Stomach (tissue), 9 donors: ENCODE data around the gene TECTB. TPM values are rescaled to one million over a fixed set of nuclear protein-coding genes. Genes with fewer than 3 reads are reported as not detected.

Experiments
- DNase-seq, 2 donors: peaks; one replicate each; pipeline versions ENCODE4 v3.0.0 to v3.0.0-alpha.2; 2013 to 2019
- H3K27ac ChIP-seq, 5 donors: fragments of 200-600 bp in 4 of 5; sonication (generic) in 4 of 5; one replicate each; pipeline ENCODE4 v1.5.1; 2013 to 2019; ENCODE audit warnings: mild to moderate bottlenecking in 1 of 5, moderate library complexity in 1 of 5
- H3K27me3 ChIP-seq, 3 donors: fragments of 200-600 bp; sonication (generic); one replicate each; pipeline ENCODE4 v1.5.1; 2017 to 2019; ENCODE audit warnings: mixed run types in 1 of 3
- H3K36me3 ChIP-seq, 4 donors: fragments of 200-600 bp; sonication (generic); 1 replicate in 3 of 4; 2 replicates in 1 of 4; pipeline ENCODE4 v1.5.1; 2016 to 2019
- H3K4me1 ChIP-seq, 4 donors: fragments of 200-600 bp; sonication (generic); one replicate each; pipeline ENCODE4 v1.5.1; 2016 to 2019
- H3K4me3 ChIP-seq, 4 donors: fragments of 200-600 bp; sonication (generic) in 3 of 4; one replicate each; pipeline ENCODE4 v1.5.1; 2016 to 2019; ENCODE audit warnings: mild to moderate bottlenecking in 1 of 4
- H3K9me3 ChIP-seq, 4 donors: fragments of 200-600 bp; sonication (generic); one replicate each; pipeline ENCODE4 v1.5.1; 2016 to 2019
- EP300 ChIP-seq: sonication (generic); formaldehyde crosslinking; IDR thresholded peaks from one replicate; pipeline ENCODE4 v1.6.1; 2017; ENCODE audit warnings: antibody characterized with exemption
- POLR2A ChIP-seq, 4 donors: fragments of 450-650 bp; IDR thresholded peaks; one replicate each; pipeline ENCODE4 v1.6.1; 2016; ENCODE audit warnings: antibody characterized with exemption in 4 of 4, control low read depth in 2 of 4, mild to moderate bottlenecking in 1 of 4, moderate library complexity in 1 of 4
- POLR2AphosphoS5 ChIP-seq, 3 donors: sonication (generic); formaldehyde crosslinking; IDR thresholded peaks; one replicate each; pipeline ENCODE4 v1.6.1; 2016; ENCODE audit warnings: antibody characterized with exemption in 3 of 3
- WGBS, 5 donors: extraction: QIAGEN DNeasy Blood & Tissue Kit in 3 of 5; methylation state at CpG; one replicate each; pipeline versions ENCODE4 v1.1.5 to v1.1.7; 2013 to 2018; 5-methylcytosine and 5-hydroxymethylcytosine counted together
- intact Hi-C: fragments of 100-400 bp; cut with DNase I; formaldehyde crosslinking; loops from one replicate; pipeline ENCODE4 v1.15.1; 2023; ENCODE audit warnings: low total_unique reads
- polyA plus RNA-seq, 3 donors: library from polyadenylated mRNA; stranded (reverse); fragments of 200-250 nt; gene quantifications; one replicate each; pipeline ENCODE4 v1.2.3, GENCODE V29; 2013
- total RNA-seq, 5 donors: library from RNA; depleted of rRNA; stranded (reverse); fragments of >200 nt; gene quantifications; one replicate each; pipeline versions ENCODE4 v1.1.0 to v1.2.3, GENCODE V29; 2014 to 2016
- TF ChIP-seq, protein P1 (sequence below), 7 experiments: fragments of 450-650 bp in 4 of 7; fragments of 200-600 bp in 3 of 7; sonication (generic) in 3 of 7; IDR thresholded peaks; one replicate each; pipeline ENCODE4 v1.5.1; 2016 to 2019; ENCODE audit warnings: antibody characterized with exemption in 7 of 7, control low read depth in 2 of 7, mild to moderate bottlenecking in 1 of 7
- donor health status: healthy with polysubstance abuse.
- donor health status: Bipolar disorder and iron deficiency.
- donor health status: healthy.

TECTB gene
- total and polyA plus RNA-seq, 8 donors: not detected

DNA sequence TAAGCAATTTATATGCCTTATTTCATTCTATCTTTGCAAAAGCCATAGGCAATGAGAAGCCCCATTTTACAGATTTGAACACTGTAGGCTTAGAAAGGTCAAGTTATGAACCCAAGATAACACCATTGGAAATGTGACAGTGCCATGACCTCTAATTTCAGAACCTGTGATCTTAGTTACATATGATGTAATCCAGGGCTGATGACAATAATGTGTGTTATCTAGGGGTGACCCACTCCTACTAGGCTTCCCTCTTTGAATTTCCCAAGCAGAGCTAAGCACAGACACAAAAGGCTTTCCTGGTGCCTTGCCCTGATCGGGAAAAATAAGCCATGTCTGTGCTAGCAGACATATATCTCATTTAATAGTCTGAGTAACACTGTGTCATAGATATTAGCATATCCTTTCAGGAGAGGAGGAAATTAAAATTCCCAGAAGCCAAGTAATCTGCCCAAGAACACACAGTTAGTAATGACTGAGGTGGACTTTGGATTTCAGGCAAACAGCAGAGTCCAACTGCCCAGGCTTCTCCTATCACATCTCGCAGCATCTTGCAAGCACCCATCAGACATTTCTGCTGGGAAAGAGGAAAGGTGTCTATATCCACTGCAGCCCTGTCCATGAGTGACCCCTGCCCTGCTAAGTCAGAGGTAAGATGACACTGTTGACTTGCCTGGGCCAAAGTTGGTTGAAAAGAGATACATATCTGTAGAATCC is 2.8 kb upstream of the TECTB start:
- H3K27me3 ChIP-seq: no peaks in the 10 kb centered on the region
- intact Hi-C loops: no loop called here
- peaks cover 0 to 8% (median 4%) of the 10 kb centered on the region in 4 donors for H3K4me1 ChIP-seq
- H3K4me3 ChIP-seq: no peak overlapping the region
- TF ChIP-seq EP300: no peak
- TF ChIP-seq POLR2AphosphoS5 (IDR thresholded peaks at IDR 0.05): peak in 1 of 3 donors; percentile 17
- H3K36me3 ChIP-seq: no peaks in the 10 kb centered on the region
- peak in 1 of 2 donors; percentile 13 for DNase-seq
- 54 to 72% (median 64%) methylated on average over 2 of the region's 2 CpGs for WGBS, 5 donors
- no peaks in the 10 kb centered on the region for H3K9me3 ChIP-seq
- H3K27ac ChIP-seq: peak overlapping the region in 2 of 5 donors; percentile 10 to 16

DNA sequence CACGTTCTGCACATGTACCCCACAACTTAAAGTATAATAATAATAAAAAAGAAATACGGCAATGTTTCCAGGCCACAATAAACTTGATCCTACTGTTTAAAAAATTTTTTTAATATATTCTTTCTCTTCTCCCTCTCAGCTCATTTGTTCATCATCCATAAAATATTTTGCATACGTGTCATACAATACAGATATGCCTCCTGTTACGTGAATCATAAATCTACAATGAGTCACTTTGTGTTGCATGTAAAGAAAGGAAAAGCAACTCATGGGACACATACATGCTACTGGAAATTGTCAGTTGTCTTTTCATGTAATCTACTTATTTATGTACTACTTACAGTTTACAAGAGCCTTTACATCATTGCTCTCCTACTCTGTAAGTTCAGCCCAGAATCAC is 1.1 kb upstream of the TECTB start:
- WGBS, 5 donors: 77 to 93% (median 88%) methylated on average over 4 of the region's 4 CpGs
- H3K9me3 ChIP-seq: no peaks in the 10 kb centered on the region
- intact Hi-C loops: no loop called here
- no peak for TF ChIP-seq POLR2AphosphoS5 (IDR thresholded peaks at IDR 0.05)
- DNase-seq: no peak
- no peak overlapping the region for H3K4me3 ChIP-seq
- no peak overlapping the region for H3K27ac ChIP-seq
- H3K27me3 ChIP-seq: no peaks in the 10 kb centered on the region
- H3K36me3 ChIP-seq: no peaks in the 10 kb centered on the region
- peaks cover 3 to 8% (median 4%) of the 10 kb centered on the region in 4 donors for H3K4me1 ChIP-seq

- H3K27me3 ChIP-seq: no peaks in the 10 kb centered on the region
- intact Hi-C loops: no loop called here
- 51 to 62% (median 53%) methylated on average over 8 of the region's 8 CpGs for WGBS, 5 donors
- peaks cover 0 to 9% (median 0%) of the 10 kb centered on the region in 4 donors for H3K4me1 ChIP-seq
- TF ChIP-seq POLR2A (IDR thresholded peaks at IDR 0.05): no peak
- TF ChIP-seq, protein P1, sequence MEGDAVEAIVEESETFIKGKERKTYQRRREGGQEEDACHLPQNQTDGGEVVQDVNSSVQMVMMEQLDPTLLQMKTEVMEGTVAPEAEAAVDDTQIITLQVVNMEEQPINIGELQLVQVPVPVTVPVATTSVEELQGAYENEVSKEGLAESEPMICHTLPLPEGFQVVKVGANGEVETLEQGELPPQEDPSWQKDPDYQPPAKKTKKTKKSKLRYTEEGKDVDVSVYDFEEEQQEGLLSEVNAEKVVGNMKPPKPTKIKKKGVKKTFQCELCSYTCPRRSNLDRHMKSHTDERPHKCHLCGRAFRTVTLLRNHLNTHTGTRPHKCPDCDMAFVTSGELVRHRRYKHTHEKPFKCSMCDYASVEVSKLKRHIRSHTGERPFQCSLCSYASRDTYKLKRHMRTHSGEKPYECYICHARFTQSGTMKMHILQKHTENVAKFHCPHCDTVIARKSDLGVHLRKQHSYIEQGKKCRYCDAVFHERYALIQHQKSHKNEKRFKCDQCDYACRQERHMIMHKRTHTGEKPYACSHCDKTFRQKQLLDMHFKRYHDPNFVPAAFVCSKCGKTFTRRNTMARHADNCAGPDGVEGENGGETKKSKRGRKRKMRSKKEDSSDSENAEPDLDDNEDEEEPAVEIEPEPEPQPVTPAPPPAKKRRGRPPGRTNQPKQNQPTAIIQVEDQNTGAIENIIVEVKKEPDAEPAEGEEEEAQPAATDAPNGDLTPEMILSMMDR (IDR thresholded peaks at IDR 0.05): no peak
- TF ChIP-seq POLR2AphosphoS5 (IDR thresholded peaks at IDR 0.05): no peak
- TF ChIP-seq EP300: no peak
- no peaks in the 10 kb centered on the region for H3K9me3 ChIP-seq
- DNase-seq: peak in 1 of 2 donors; percentile 71
- H3K27ac ChIP-seq: peak overlapping the region in 3 of 5 donors; percentile 1 to 32 (median 8)
- no peak overlapping the region for H3K4me3 ChIP-seq
- H3K36me3 ChIP-seq: no peaks in the 10 kb centered on the region
These were observed 3.9 kb downstream of the TECTB start for GRCh38 chr10:112286837-112287818.

- TF ChIP-seq POLR2A (IDR thresholded peaks at IDR 0.05): no peak
- TF ChIP-seq, protein P1 (IDR thresholded peaks at IDR 0.05): no peak
- TF ChIP-seq EP300: no peak
- no peak for TF ChIP-seq POLR2AphosphoS5 (IDR thresholded peaks at IDR 0.05)
- Histone ChIP-seq H3K27me3 (no peaks in the 10 kb centered on the region), H3K4me3 (no peak overlapping the region), H3K36me3 (no peaks in the 10 kb centered on the region), H3K4me1 (peaks cover 0 to 9% (median 0%) of the 10 kb centered on the region in 4 donors), H3K9me3 (no peaks in the 10 kb centered on the region), H3K27ac (peak overlapping the region in 2 of 5 donors; percentile 1 to 28)
- intact Hi-C loops: no loop called here
- DNase-seq: no peak
- 83 to 90% (median 87%) methylated on average over 8 of the region's 8 CpGs for WGBS, 5 donors
These were observed 4.6 kb downstream of the TECTB start for GRCh38 chr10:112287844-112288243.

GRCh38 chr10:112288486-112288885 is 5.3 kb downstream of the TECTB start:
- Histone ChIP-seq H3K36me3 (no peaks in the 10 kb centered on the region), H3K4me3 (no peak overlapping the region), H3K4me1 (peaks cover 0 to 9% (median 0%) of the 10 kb centered on the region in 4 donors), H3K27me3 (no peaks in the 10 kb centered on the region), H3K27ac (no peak overlapping the region), H3K9me3 (no peaks in the 10 kb centered on the region)
- WGBS, 5 donors: 78 to 90% (median 83%) methylated on average over 3 of the region's 3 CpGs
- no peak for TF ChIP-seq POLR2AphosphoS5 (IDR thresholded peaks at IDR 0.05)
- no peak for TF ChIP-seq POLR2A (IDR thresholded peaks at IDR 0.05)
- TF ChIP-seq, protein P1 (IDR thresholded peaks at IDR 0.05): no peak
- TF ChIP-seq EP300: no peak
- no peak for DNase-seq
- intact Hi-C loops: no loop called here
